ENCODE data around the gene OR1L1.

OR1L1 gene

DNA sequence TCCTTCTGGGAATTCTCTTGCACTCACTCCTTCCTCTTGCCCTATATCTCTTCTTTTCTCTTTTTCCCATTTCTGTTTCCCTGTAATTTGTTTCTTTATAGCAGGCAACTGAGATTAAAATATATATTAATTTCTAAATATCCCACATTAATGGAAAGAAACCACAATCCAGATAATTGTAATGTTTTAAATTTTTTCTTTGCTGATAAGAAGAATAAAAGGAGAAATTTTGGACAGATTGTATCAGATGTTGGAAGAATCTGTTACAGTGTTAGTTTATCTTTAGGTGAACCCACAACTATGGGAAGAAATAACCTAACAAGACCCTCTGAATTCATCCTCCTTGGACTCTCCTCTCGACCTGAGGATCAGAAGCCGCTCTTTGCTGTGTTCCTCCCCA, at the start of gene OR1L1:
OR1L1 (plus strand) TSS at position 301 of the 400 bp plus-strand sequence; CDS start at position 301, 0 bp downstream.
- DNase-seq, result no peak

GRCh38 chr9:122614362-122614761, 47.2 kb upstream of the OR1L1 start, which contains the start of gene OR1Q1:
Gene OR1Q1, plus strand, starts transcription at chr9:122614738. Its CDS starts 0 bp downstream, at chr9:122614738.
- no peak for DNase-seq

- DNase-seq, result no peak
These were observed 41.5 kb upstream of the OR1L1 start for GRCh38 chr9:122619996-122620395.

DNA sequence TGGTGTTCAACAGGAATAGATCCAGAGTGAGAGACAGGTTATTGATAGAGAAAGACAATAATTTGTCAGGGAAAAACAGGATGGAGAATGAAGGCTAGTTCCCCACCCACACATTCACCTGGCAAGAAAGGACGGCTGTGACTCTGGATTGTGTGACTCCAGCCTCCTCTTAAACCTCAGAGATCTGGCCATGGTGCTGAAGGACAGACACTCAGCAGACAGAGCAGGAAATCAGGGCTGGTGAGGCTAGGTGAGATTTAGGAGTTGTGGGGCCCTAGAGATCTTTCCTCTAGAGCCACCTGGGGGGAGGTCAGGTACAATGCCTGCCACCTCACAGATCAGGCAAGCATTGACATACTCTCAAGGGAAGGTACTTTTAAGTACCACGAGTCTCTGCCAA, 19.3 kb upstream of the OR1L1 start:
- no peak for DNase-seq

- no peak for DNase-seq
These were observed 5.1 kb upstream of the OR1L1 start for GRCh38 chr9:122656378-122656777.

DNA sequence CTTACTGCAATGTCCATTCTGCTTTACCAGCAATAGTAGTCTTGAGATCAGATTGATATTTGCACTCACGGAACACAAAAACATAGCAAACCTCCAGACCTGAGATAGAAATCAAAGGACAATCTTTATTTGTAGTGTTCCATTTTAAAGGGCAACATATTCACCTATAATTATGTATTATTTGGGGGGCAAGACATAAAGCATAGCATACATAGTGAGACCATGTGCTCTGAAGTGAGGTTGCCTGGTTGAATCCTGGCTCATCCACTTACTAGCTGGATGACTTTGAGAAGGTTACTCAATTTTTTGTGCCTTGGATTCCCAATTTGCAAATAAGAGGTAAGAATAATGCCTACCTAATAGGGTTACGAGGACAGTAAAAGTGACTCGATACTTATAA, 4.0 kb upstream of the OR1L1 start, which contains the start of gene OR1B1:
OR1B1 (minus strand) TSS at position 101 of the 400 bp plus-strand sequence.
- no peak for DNase-seq

GRCh38 chr9:122672481-122672880, 11.0 kb downstream of the OR1L1 start:
- DNase-seq, result no peak

GRCh38 chr9:122684851-122685250, 23.3 kb downstream of the OR1L1 start:
- DNase-seq, result no peak

DNA sequence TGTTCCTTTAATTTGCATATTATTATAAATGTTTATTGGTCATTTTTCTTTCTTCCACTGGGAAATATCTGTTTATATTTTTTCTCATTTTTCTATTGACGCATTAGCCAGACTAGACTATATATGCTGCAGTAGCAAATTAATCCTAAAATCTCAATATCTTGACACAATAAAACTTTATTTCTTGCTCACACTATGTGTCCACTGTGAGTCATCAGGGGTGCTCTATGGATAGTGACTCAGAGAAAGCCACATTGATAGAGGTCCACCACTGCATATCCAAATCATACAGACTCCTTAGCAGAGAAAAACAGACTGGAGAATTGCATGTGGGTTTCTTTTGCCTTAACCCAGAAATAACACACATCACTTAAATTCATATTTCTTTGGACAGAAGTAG, 34.2 kb downstream of the OR1L1 start:
- DNase-seq, result no peak
